ENCODE measurements around the gene SLCO6A1.

SLCO6A1 gene

GRCh38 chr5:102451082-102451481 is 47.7 kb downstream of the SLCO6A1 start:
- DNase-seq: no peak

- no peak for DNase-seq
These were observed 48.3 kb downstream of the SLCO6A1 start for GRCh38 chr5:102450313-102450990.

GRCh38 chr5:102433473-102433872 is 65.3 kb downstream of the SLCO6A1 start:
- no peak for DNase-seq

- no peak for DNase-seq
These were observed 77.2 kb downstream of the SLCO6A1 start for GRCh38 chr5:102421647-102422046.

- no peak for DNase-seq
These were observed 80.3 kb downstream of the SLCO6A1 start for GRCh38 chr5:102418531-102418930.

- no peak for DNase-seq
These were observed 84.4 kb downstream of the SLCO6A1 start for GRCh38 chr5:102414448-102414847.

GRCh38 chr5:102388235-102388634 is 110.6 kb downstream of the SLCO6A1 start:
- DNase-seq: no peak

GRCh38 chr5:102385365-102385764 is 113.4 kb downstream of the SLCO6A1 start:
- no peak for DNase-seq

- no peak for DNase-seq
These were observed 118.6 kb downstream of the SLCO6A1 start for GRCh38 chr5:102380174-102380573.

- DNase-seq: no peak
These were observed 122.9 kb downstream of the SLCO6A1 start for GRCh38 chr5:102375876-102376275.

GRCh38 chr5:102375272-102375671 is 123.5 kb downstream of the SLCO6A1 start:
- no peak for DNase-seq

- no peak for DNase-seq
These were observed 130.4 kb downstream of the SLCO6A1 start for GRCh38 chr5:102368392-102368791.

- DNase-seq: peak; percentile 48
These were observed 157.0 kb downstream of the SLCO6A1 start for GRCh38 chr5:102341681-102342288.

GRCh38 chr5:102324714-102325113 is 174.1 kb downstream of the SLCO6A1 start:
- DNase-seq: no peak

Data from NCI-H774 (cell line).